GM06990 (cell line): ENCODE measurements around the gene HEATR9.

Experiments
- DNase-seq: peaks from one replicate; pipeline ENCODE4 v3.0.0-alpha.2; 2011; ENCODE audit not compliant: insufficient read length; ENCODE audit errors: extremely low read depth
- H3K27me3 ChIP-seq: replicated peaks from 2 replicates; pipeline ENCODE4 v1.6.0; 2011; ENCODE audit warnings: low read length; ENCODE audit not compliant: control insufficient read depth, insufficient read depth
- H3K36me3 ChIP-seq: 2 replicates; pipeline ENCODE4 v1.5.1; 2011; ENCODE audit warnings: low read length; ENCODE audit not compliant: control insufficient read depth, insufficient read depth
- H3K4me3 ChIP-seq: replicated peaks from 2 replicates; pipeline ENCODE4 v1.5.1; 2011; ENCODE audit warnings: low read depth, mild to moderate bottlenecking, control low read depth, low read length
- CTCF ChIP-seq: IDR thresholded peaks from 2 replicates; pipeline ENCODE4 v1.5.1; 2011; ENCODE audit warnings: low read length, control low read depth, mild to moderate bottlenecking, inconsistent platforms; ENCODE audit not compliant: insufficient read depth, poor library complexity, severe bottlenecking

HEATR9 gene

GRCh38 chr17:35808962-35809854, 59.5 kb downstream of the HEATR9 start, which contains the start of gene TAF15:
TAF15 (plus strand) TSS chr17:35809484; CDS start chr17:35809570, 86 bp downstream.
- H3K27me3 ChIP-seq, result no peaks in the 10 kb centered on the region
- peak within 1 kb of the TSS; percentile 94 for H3K4me3 ChIP-seq
- peak; percentile 85 for TF ChIP-seq CTCF
- no peaks in the 10 kb centered on the region for H3K36me3 ChIP-seq
- DNase-seq, result peak; percentile 96

GRCh38 chr17:35808240-35808961, 60.3 kb downstream of the HEATR9 start:
- no peak for TF ChIP-seq CTCF
- Histone ChIP-seq H3K36me3 (no peaks in the 10 kb centered on the region), H3K27me3 (no peaks in the 10 kb centered on the region), H3K4me3 (peak overlapping the region; percentile 94)
- no peak for DNase-seq

GRCh38 chr17:35807371-35808144, 61.1 kb downstream of the HEATR9 start:
- TF ChIP-seq CTCF, result no peak
- DNase-seq, result no peak

More at GRCh38 chr17:35807371-35808144, 61.1 kb downstream of the HEATR9 start:
- no peaks in the 10 kb centered on the region for H3K27me3 ChIP-seq
- no peak overlapping the region for H3K4me3 ChIP-seq
- H3K36me3 ChIP-seq, result no peaks in the 10 kb centered on the region
